Liver (tissue), 9 donors: ENCODE data around the gene GVQW3. TPM values are rescaled to one million over a fixed set of nuclear protein-coding genes. Genes with fewer than 3 reads are reported as not detected.

Experiments used
- DNase-seq: peaks from one replicate; pipeline ENCODE4 v3.0.0-alpha.2; 2017; ENCODE audit warnings: low spot score
- H3K27ac ChIP-seq, 2 donors: one replicate each; pipeline ENCODE4 v1.7.0; 2013; ENCODE audit warnings: inconsistent platforms in 2 of 2, low read length in 2 of 2, control low read depth in 1 of 2, low read depth in 1 of 2, mild to moderate bottlenecking in 1 of 2
- H3K27me3 ChIP-seq, 4 donors: one replicate each; pipeline versions ENCODE4 v1.6.1 to v1.7.0; 2013; ENCODE audit warnings: low read length in 3 of 4, inconsistent platforms in 1 of 4, mild to moderate bottlenecking in 1 of 4, moderate library complexity in 1 of 4; ENCODE audit not compliant: control insufficient read depth in 4 of 4, insufficient read depth in 4 of 4
- H3K36me3 ChIP-seq, 4 donors: one replicate each; pipeline versions ENCODE4 v1.6.1 to v1.7.0; 2013; ENCODE audit warnings: low read length in 3 of 4, mild to moderate bottlenecking in 3 of 4, low read depth in 1 of 4, moderate library complexity in 1 of 4; ENCODE audit not compliant: control insufficient read depth in 4 of 4, insufficient read depth in 3 of 4
- H3K4me1 ChIP-seq, 4 donors: one replicate each; pipeline versions ENCODE4 v1.6.1 to v1.7.0; 2013; ENCODE audit warnings: low read length in 3 of 4, mild to moderate bottlenecking in 3 of 4, moderate library complexity in 1 of 4; ENCODE audit not compliant: control insufficient read depth in 4 of 4, insufficient read depth in 4 of 4
- H3K4me3 ChIP-seq, 3 donors: one replicate each; pipeline versions ENCODE4 v1.6.1 to v1.7.0; 2013; ENCODE audit warnings: low read length in 3 of 3, control low read depth in 1 of 3, low read depth in 1 of 3, mild to moderate bottlenecking in 1 of 3
- H3K9ac ChIP-seq, 2 donors: one replicate each; pipeline ENCODE4 v1.7.0; 2013; ENCODE audit warnings: low read length in 2 of 2, mild to moderate bottlenecking in 2 of 2, moderate library complexity in 2 of 2, control low read depth in 1 of 2, low read depth in 1 of 2
- H3K9me3 ChIP-seq, 4 donors: one replicate each; pipeline versions ENCODE4 v1.6.1 to v1.7.0; 2013; ENCODE audit warnings: low read length in 3 of 4; ENCODE audit not compliant: control insufficient read depth in 4 of 4
- EGR1 ChIP-seq, 2 donors: IDR thresholded peaks; 2 replicates each; pipeline ENCODE4 v1.6.1; 2016 to 2018; ENCODE audit warnings: antibody characterized with exemption in 2 of 2, low read depth in 2 of 2
- FOXA1 ChIP-seq: IDR thresholded peaks from 2 replicates; pipeline ENCODE4 v1.6.1; 2016; ENCODE audit warnings: antibody characterized with exemption
- FOXA2 ChIP-seq: IDR thresholded peaks from 2 replicates; pipeline ENCODE4 v1.6.1; 2016; ENCODE audit warnings: antibody characterized with exemption
- GABPA ChIP-seq, 2 donors: IDR thresholded peaks in 1 of 2; conservative IDR thresholded peaks in 1 of 2; 2 replicates each; pipeline ENCODE4 v1.6.1; 2016; ENCODE audit warnings: antibody characterized with exemption in 2 of 2, mild to moderate bottlenecking in 1 of 2, moderate library complexity in 1 of 2
- HNF4A ChIP-seq, 2 donors: conservative IDR thresholded peaks; 2 replicates each; pipeline ENCODE4 v1.6.1; 2016; ENCODE audit warnings: antibody characterized with exemption in 2 of 2, mild to moderate bottlenecking in 2 of 2
- HNF4G ChIP-seq: IDR thresholded peaks from 2 replicates; pipeline ENCODE4 v1.6.1; 2016; ENCODE audit warnings: antibody characterized with exemption
- JUND ChIP-seq, 2 donors: IDR thresholded peaks; 2 replicates each; pipeline ENCODE4 v1.6.1; 2016; ENCODE audit warnings: antibody characterized with exemption in 2 of 2
- NR2F2 ChIP-seq: IDR thresholded peaks from 2 replicates; pipeline ENCODE4 v1.6.1; 2016; ENCODE audit warnings: antibody characterized with exemption
- RAD21 ChIP-seq, 2 donors: IDR thresholded peaks; 2 replicates each; pipeline ENCODE4 v1.6.1; 2016; ENCODE audit warnings: antibody characterized with exemption in 2 of 2, mild to moderate bottlenecking in 2 of 2
- RXRA ChIP-seq, 2 donors: IDR thresholded peaks; 2 replicates each; pipeline ENCODE4 v1.6.1; 2017 to 2018; ENCODE audit warnings: antibody characterized with exemption in 2 of 2, mild to moderate bottlenecking in 1 of 2
- WGBS: extraction: QIAGEN DNeasy Blood & Tissue Kit; methylation state at CpG from one replicate; pipeline ENCODE4 v1.1.7; 2013; 5-methylcytosine and 5-hydroxymethylcytosine counted together
- polyA plus RNA-seq, 2 donors: library from polyadenylated mRNA; stranded (reverse) in 1 of 2; unstranded in 1 of 2; fragments of 200-250 nt in 1 of 2; fragments of >200 nt in 1 of 2; fragmentation: Nextera tagmentation in 1 of 2; extraction: Ambion mirVana in 1 of 2; gene quantifications; one replicate each; pipeline versions ENCODE4 v1.2.1 to v1.2.3, GENCODE V29; 2013 to 2015
- total RNA-seq, 2 donors: library from RNA; depleted of rRNA; stranded (reverse); fragments of >200 nt; gene quantifications; one replicate each; pipeline ENCODE4 v1.2.3, GENCODE V29; 2014
- TF ChIP-seq, protein P1 (sequence below): IDR thresholded peaks from 2 replicates; pipeline ENCODE4 v1.6.1; 2016; ENCODE audit warnings: antibody characterized with exemption
- TF ChIP-seq, protein P2 (sequence below): IDR thresholded peaks from 2 replicates; pipeline ENCODE4 v1.6.1; 2016; ENCODE audit warnings: antibody characterized with exemption, mild to moderate bottlenecking
- TF ChIP-seq, protein P3 (sequence below): fragments of 150-350 bp; IDR thresholded peaks from 2 replicates; pipeline ENCODE4 v1.5.1; 2017; ENCODE audit warnings: improper control_type of control experiment, low read depth, low read length; ENCODE audit not compliant: missing input control
- TF ChIP-seq, protein P4 (sequence below): IDR thresholded peaks from 2 replicates; pipeline ENCODE4 v1.6.1; 2016; ENCODE audit warnings: antibody characterized with exemption
- donor health status: healthy.
- donor health status: healthy.
- donor health status: healthy.
- donor health status: healthy.
- donor health status: healthy.

The GVQW3 gene
- total and polyA plus RNA-seq, 4 donors: 0.18 to 1.3 (median 0.65) TPM

DNA sequence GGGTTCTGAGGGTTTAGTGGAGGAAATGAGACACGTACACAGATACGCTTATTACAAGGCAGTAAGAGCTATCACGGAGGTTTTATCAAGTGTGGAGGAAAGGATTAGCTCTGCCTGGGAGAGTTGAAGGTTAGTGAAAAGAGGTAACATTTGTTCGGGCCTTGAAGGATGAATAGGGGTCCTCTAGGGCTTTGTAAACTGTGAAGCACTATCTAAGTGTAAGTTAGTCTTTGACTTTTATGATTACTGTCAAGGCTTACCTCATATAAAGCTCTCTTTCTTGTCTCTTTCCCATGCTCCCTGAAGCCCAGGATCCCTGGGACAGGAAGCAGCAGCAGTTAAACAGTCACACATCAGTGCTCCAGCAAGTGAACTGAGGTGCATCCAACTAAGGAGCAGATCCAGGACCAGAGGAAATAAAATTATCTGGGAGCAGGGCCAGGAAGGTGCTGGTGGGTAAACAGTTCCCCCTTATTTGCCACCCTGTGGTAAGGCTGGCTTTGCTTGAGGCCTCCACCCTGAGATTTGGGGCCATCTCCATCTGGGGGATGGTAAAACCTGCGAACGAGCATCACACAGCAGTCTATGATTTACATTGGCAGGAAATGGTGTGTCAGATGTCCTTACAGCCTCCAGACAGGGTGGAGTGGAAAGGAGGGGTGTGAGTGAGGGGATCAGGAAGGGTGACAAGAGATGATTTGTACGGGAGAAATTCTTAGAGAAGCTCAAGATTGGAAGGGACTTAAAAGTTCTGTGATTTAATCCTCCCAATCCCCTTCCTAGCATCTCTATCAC, 27.2 kb downstream of the GVQW3 start:
- TF ChIP-seq HNF4A (conservative IDR thresholded peaks at IDR 0.05) (no peak), NR2F2 (no peak), HNF4G (no peak), FOXA2 (no peak), RXRA (IDR thresholded peaks at IDR 0.05) (no peak), RAD21 (IDR thresholded peaks at IDR 0.05) (no peak), GABPA (IDR thresholded peaks at IDR 0.05 in 1 of 2, conservative IDR thresholded peaks at IDR 0.05 in 1 of 2) (no peak), FOXA1 (no peak), EGR1 (IDR thresholded peaks at IDR 0.05; ENCODE audit: low read depth in 2 of 2) (no peak)
- TF ChIP-seq, protein P1, sequence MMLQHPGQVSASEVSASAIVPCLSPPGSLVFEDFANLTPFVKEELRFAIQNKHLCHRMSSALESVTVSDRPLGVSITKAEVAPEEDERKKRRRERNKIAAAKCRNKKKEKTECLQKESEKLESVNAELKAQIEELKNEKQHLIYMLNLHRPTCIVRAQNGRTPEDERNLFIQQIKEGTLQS: no peak
- TF ChIP-seq, protein P2, sequence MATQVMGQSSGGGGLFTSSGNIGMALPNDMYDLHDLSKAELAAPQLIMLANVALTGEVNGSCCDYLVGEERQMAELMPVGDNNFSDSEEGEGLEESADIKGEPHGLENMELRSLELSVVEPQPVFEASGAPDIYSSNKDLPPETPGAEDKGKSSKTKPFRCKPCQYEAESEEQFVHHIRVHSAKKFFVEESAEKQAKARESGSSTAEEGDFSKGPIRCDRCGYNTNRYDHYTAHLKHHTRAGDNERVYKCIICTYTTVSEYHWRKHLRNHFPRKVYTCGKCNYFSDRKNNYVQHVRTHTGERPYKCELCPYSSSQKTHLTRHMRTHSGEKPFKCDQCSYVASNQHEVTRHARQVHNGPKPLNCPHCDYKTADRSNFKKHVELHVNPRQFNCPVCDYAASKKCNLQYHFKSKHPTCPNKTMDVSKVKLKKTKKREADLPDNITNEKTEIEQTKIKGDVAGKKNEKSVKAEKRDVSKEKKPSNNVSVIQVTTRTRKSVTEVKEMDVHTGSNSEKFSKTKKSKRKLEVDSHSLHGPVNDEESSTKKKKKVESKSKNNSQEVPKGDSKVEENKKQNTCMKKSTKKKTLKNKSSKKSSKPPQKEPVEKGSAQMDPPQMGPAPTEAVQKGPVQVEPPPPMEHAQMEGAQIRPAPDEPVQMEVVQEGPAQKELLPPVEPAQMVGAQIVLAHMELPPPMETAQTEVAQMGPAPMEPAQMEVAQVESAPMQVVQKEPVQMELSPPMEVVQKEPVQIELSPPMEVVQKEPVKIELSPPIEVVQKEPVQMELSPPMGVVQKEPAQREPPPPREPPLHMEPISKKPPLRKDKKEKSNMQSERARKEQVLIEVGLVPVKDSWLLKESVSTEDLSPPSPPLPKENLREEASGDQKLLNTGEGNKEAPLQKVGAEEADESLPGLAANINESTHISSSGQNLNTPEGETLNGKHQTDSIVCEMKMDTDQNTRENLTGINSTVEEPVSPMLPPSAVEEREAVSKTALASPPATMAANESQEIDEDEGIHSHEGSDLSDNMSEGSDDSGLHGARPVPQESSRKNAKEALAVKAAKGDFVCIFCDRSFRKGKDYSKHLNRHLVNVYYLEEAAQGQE: no peak
- DNase-seq: no peak
- Histone ChIP-seq H3K9me3 (no peaks in the 10 kb centered on the region), H3K4me3 (no peak overlapping the region), H3K27me3 (no peaks in the 10 kb centered on the region), H3K27ac (no peak overlapping the region), H3K36me3 (no peaks in the 10 kb centered on the region), H3K4me1 (no peaks in the 10 kb centered on the region), H3K9ac (no peak overlapping the region)
- WGBS: 72% methylated on average over 7 of the region's 7 CpGs

DNA sequence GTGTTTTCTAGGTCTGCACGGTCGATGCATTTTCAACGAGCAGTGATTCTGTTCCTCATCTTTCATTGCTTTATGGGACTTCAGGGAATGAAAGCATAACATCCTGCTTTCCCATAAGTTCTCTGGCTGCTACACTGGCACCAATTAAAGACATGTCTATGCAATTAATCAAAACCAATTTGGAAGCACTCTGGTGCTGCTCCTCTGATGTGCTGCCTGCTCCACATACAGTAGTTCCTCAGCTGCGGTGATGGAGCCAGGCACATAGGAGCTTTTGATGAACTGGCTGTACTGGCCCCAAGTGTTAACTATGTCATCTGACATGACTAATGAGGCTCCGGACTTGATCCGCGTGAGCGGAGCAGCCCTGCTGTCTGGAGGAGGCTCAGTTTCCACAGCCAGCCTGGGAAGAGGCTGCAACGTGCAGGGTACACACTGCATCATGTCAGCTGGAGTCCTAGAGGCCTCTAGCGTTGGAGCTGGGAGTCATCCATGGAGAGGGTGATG, 29.8 kb downstream of the GVQW3 start:
- no peak overlapping the region for H3K4me3 ChIP-seq
- H3K36me3 ChIP-seq: no peaks in the 10 kb centered on the region
- no peaks in the 10 kb centered on the region for H3K4me1 ChIP-seq
- H3K27me3 ChIP-seq: no peaks in the 10 kb centered on the region
- TF ChIP-seq JUND (IDR thresholded peaks at IDR 0.05) (no peak), RAD21 (IDR thresholded peaks at IDR 0.05) (no peak), GABPA (IDR thresholded peaks at IDR 0.05 in 1 of 2, conservative IDR thresholded peaks at IDR 0.05 in 1 of 2) (no peak), FOXA2 (no peak)
- TF ChIP-seq, protein P1: no peak
- TF ChIP-seq, protein P3, sequence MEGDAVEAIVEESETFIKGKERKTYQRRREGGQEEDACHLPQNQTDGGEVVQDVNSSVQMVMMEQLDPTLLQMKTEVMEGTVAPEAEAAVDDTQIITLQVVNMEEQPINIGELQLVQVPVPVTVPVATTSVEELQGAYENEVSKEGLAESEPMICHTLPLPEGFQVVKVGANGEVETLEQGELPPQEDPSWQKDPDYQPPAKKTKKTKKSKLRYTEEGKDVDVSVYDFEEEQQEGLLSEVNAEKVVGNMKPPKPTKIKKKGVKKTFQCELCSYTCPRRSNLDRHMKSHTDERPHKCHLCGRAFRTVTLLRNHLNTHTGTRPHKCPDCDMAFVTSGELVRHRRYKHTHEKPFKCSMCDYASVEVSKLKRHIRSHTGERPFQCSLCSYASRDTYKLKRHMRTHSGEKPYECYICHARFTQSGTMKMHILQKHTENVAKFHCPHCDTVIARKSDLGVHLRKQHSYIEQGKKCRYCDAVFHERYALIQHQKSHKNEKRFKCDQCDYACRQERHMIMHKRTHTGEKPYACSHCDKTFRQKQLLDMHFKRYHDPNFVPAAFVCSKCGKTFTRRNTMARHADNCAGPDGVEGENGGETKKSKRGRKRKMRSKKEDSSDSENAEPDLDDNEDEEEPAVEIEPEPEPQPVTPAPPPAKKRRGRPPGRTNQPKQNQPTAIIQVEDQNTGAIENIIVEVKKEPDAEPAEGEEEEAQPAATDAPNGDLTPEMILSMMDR: no peak
- TF ChIP-seq, protein P4, sequence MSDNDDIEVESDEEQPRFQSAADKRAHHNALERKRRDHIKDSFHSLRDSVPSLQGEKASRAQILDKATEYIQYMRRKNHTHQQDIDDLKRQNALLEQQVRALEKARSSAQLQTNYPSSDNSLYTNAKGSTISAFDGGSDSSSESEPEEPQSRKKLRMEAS: no peak
- no peak for DNase-seq
- no peaks in the 10 kb centered on the region for H3K9me3 ChIP-seq
- no peak overlapping the region for H3K9ac ChIP-seq
- H3K27ac ChIP-seq: no peak overlapping the region
- 90% methylated on average over 10 of the region's 10 CpGs for WGBS
